ENCODE results near the gene ST3GAL4. TPM values are rescaled to one million over a fixed set of nuclear protein-coding genes. Genes with fewer than 3 reads are reported as not detected.

ST3GAL4 gene
- total and polyA plus RNA-seq, 4 donors, result 23.6 to 38.3 (median 31.7) TPM

- WGBS, 2 donors, result 49 to 74% methylated on average over 11 of the region's 11 CpGs
- DNase-seq (peak in 2 of 3 donors; percentile 42 to 58), ATAC-seq (ENCODE audit: insufficient read depth, low FRiP score) (peak; percentile 50)
- no peak for TF ChIP-seq CTCF (IDR thresholded peaks at IDR 0.05; ENCODE audit: control extremely low read depth, extremely low read depth)
- H3K9ac ChIP-seq (ENCODE audit: insufficient read depth in 1 of 2, low read length in 2 of 2), result no peak overlapping the region
- H3K4me1 ChIP-seq (ENCODE audit: control insufficient read depth in 5 of 5, insufficient read depth in 5 of 5, low read length in 5 of 5), result peaks cover 0 to 34% (median 5%) of the 10 kb centered on the region in 5 donors
- H3K27me3 ChIP-seq (ENCODE audit: control insufficient read depth in 3 of 3, insufficient read depth in 3 of 3, low read length in 2 of 3), result no peaks in the 10 kb centered on the region
- H3K27ac ChIP-seq (ENCODE audit: low read depth in 1 of 2, low read length in 1 of 2), result peak overlapping the region; percentile 5 to 38
- H3K9me3 ChIP-seq (ENCODE audit: control insufficient read depth in 4 of 4, insufficient read depth in 3 of 4, low read length in 3 of 4), result no peaks in the 10 kb centered on the region
- H3K36me3 ChIP-seq (ENCODE audit: control insufficient read depth in 4 of 4, insufficient read depth in 4 of 4, low read length in 4 of 4), result peaks cover 0 to 24% (median 16%) of the 10 kb centered on the region in 4 donors
- H3K4me3 ChIP-seq, result no peak overlapping the region
Measured at GRCh38 chr11:126339863-126340434, 15.5 kb upstream of the ST3GAL4 start.

- H3K27ac ChIP-seq (ENCODE audit: low read depth in 1 of 2, low read length in 1 of 2), result no peak overlapping the region
- H3K27me3 ChIP-seq (ENCODE audit: control insufficient read depth in 3 of 3, insufficient read depth in 3 of 3, low read length in 2 of 3), result no peaks in the 10 kb centered on the region
- H3K9me3 ChIP-seq (ENCODE audit: control insufficient read depth in 4 of 4, insufficient read depth in 3 of 4, low read length in 3 of 4), result no peaks in the 10 kb centered on the region
- TF ChIP-seq CTCF (IDR thresholded peaks at IDR 0.05; ENCODE audit: control extremely low read depth, extremely low read depth), result no peak
- ATAC-seq (ENCODE audit: insufficient read depth, low FRiP score) (no peak), DNase-seq (no peak)
- H3K36me3 ChIP-seq (ENCODE audit: control insufficient read depth in 4 of 4, insufficient read depth in 4 of 4, low read length in 4 of 4), result peaks cover 0 to 21% (median 16%) of the 10 kb centered on the region in 4 donors
- H3K4me3 ChIP-seq, result no peak overlapping the region
- H3K4me1 ChIP-seq (ENCODE audit: control insufficient read depth in 5 of 5, insufficient read depth in 5 of 5, low read length in 5 of 5), result peaks cover 0 to 32% (median 5%) of the 10 kb centered on the region in 5 donors
- WGBS, 2 donors, result 77 to 84% methylated on average over 7 of the region's 7 CpGs
- no peak overlapping the region for H3K9ac ChIP-seq (ENCODE audit: insufficient read depth in 1 of 2, low read length in 2 of 2)
Measured at GRCh38 chr11:126340960-126341606, 14.4 kb upstream of the ST3GAL4 start.

GRCh38 chr11:126341760-126342161, 13.7 kb upstream of the ST3GAL4 start:
- Histone ChIP-seq H3K9ac (ENCODE audit: insufficient read depth in 1 of 2, low read length in 2 of 2) (no peak overlapping the region), H3K4me3 (no peak overlapping the region), H3K27ac (ENCODE audit: low read depth in 1 of 2, low read length in 1 of 2) (no peak overlapping the region), H3K4me1 (ENCODE audit: control insufficient read depth in 5 of 5, insufficient read depth in 5 of 5, low read length in 5 of 5) (peaks cover 0 to 32% (median 6%) of the 10 kb centered on the region in 5 donors), H3K27me3 (ENCODE audit: control insufficient read depth in 3 of 3, insufficient read depth in 3 of 3, low read length in 2 of 3) (no peaks in the 10 kb centered on the region), H3K9me3 (ENCODE audit: control insufficient read depth in 4 of 4, insufficient read depth in 3 of 4, low read length in 3 of 4) (no peaks in the 10 kb centered on the region), H3K36me3 (ENCODE audit: control insufficient read depth in 4 of 4, insufficient read depth in 4 of 4, low read length in 4 of 4) (peaks cover 0 to 25% (median 16%) of the 10 kb centered on the region in 4 donors)
- no peak for TF ChIP-seq CTCF (IDR thresholded peaks at IDR 0.05; ENCODE audit: control extremely low read depth, extremely low read depth)
- DNase-seq (no peak), ATAC-seq (ENCODE audit: insufficient read depth, low FRiP score) (no peak)
- 47 to 70% methylated on average over 3 of the region's 3 CpGs for WGBS, 2 donors

All from lung (tissue), 12 donors.